Liver (tissue), 9 donors: ENCODE results near the gene GM2A. TPM values are rescaled to one million over a fixed set of nuclear protein-coding genes. Genes with fewer than 3 reads are reported as not detected.

Experiments used
- DNase-seq: peaks from one replicate; pipeline ENCODE4 v3.0.0-alpha.2; 2017; ENCODE audit warnings: low spot score
- H3K27ac ChIP-seq, 2 donors: one replicate each; pipeline ENCODE4 v1.7.0; 2013; ENCODE audit warnings: inconsistent platforms in 2 of 2, low read length in 2 of 2, control low read depth in 1 of 2, low read depth in 1 of 2, mild to moderate bottlenecking in 1 of 2
- H3K27me3 ChIP-seq, 4 donors: one replicate each; pipeline versions ENCODE4 v1.6.1 to v1.7.0; 2013; ENCODE audit warnings: low read length in 3 of 4, inconsistent platforms in 1 of 4, mild to moderate bottlenecking in 1 of 4, moderate library complexity in 1 of 4; ENCODE audit not compliant: control insufficient read depth in 4 of 4, insufficient read depth in 4 of 4
- H3K36me3 ChIP-seq, 4 donors: one replicate each; pipeline versions ENCODE4 v1.6.1 to v1.7.0; 2013; ENCODE audit warnings: low read length in 3 of 4, mild to moderate bottlenecking in 3 of 4, low read depth in 1 of 4, moderate library complexity in 1 of 4; ENCODE audit not compliant: control insufficient read depth in 4 of 4, insufficient read depth in 3 of 4
- H3K4me1 ChIP-seq, 4 donors: one replicate each; pipeline versions ENCODE4 v1.6.1 to v1.7.0; 2013; ENCODE audit warnings: low read length in 3 of 4, mild to moderate bottlenecking in 3 of 4, moderate library complexity in 1 of 4; ENCODE audit not compliant: control insufficient read depth in 4 of 4, insufficient read depth in 4 of 4
- H3K4me3 ChIP-seq, 3 donors: one replicate each; pipeline versions ENCODE4 v1.6.1 to v1.7.0; 2013; ENCODE audit warnings: low read length in 3 of 3, control low read depth in 1 of 3, low read depth in 1 of 3, mild to moderate bottlenecking in 1 of 3
- H3K9ac ChIP-seq, 2 donors: one replicate each; pipeline ENCODE4 v1.7.0; 2013; ENCODE audit warnings: low read length in 2 of 2, mild to moderate bottlenecking in 2 of 2, moderate library complexity in 2 of 2, control low read depth in 1 of 2, low read depth in 1 of 2
- H3K9me3 ChIP-seq, 4 donors: one replicate each; pipeline versions ENCODE4 v1.6.1 to v1.7.0; 2013; ENCODE audit warnings: low read length in 3 of 4; ENCODE audit not compliant: control insufficient read depth in 4 of 4
- CTCF ChIP-seq: fragments of 150-350 bp; IDR thresholded peaks from 2 replicates; pipeline ENCODE4 v1.5.1; 2017; ENCODE audit warnings: improper control_type of control experiment, low read depth, low read length; ENCODE audit not compliant: missing input control
- FOXA1 ChIP-seq: IDR thresholded peaks from 2 replicates; pipeline ENCODE4 v1.6.1; 2016; ENCODE audit warnings: antibody characterized with exemption
- FOXA2 ChIP-seq: IDR thresholded peaks from 2 replicates; pipeline ENCODE4 v1.6.1; 2016; ENCODE audit warnings: antibody characterized with exemption
- HNF4A ChIP-seq, 2 donors: conservative IDR thresholded peaks; 2 replicates each; pipeline ENCODE4 v1.6.1; 2016; ENCODE audit warnings: antibody characterized with exemption in 2 of 2, mild to moderate bottlenecking in 2 of 2
- HNF4G ChIP-seq: IDR thresholded peaks from 2 replicates; pipeline ENCODE4 v1.6.1; 2016; ENCODE audit warnings: antibody characterized with exemption
- JUND ChIP-seq, 2 donors: IDR thresholded peaks; 2 replicates each; pipeline ENCODE4 v1.6.1; 2016; ENCODE audit warnings: antibody characterized with exemption in 2 of 2
- NR2F2 ChIP-seq: IDR thresholded peaks from 2 replicates; pipeline ENCODE4 v1.6.1; 2016; ENCODE audit warnings: antibody characterized with exemption
- RAD21 ChIP-seq, 2 donors: IDR thresholded peaks; 2 replicates each; pipeline ENCODE4 v1.6.1; 2016; ENCODE audit warnings: antibody characterized with exemption in 2 of 2, mild to moderate bottlenecking in 2 of 2
- RXRA ChIP-seq, 2 donors: IDR thresholded peaks; 2 replicates each; pipeline ENCODE4 v1.6.1; 2017 to 2018; ENCODE audit warnings: antibody characterized with exemption in 2 of 2, mild to moderate bottlenecking in 1 of 2
- SP1 ChIP-seq: IDR thresholded peaks from 2 replicates; pipeline ENCODE4 v1.6.1; 2018; ENCODE audit warnings: antibody characterized with exemption, mild to moderate bottlenecking
- TAF1 ChIP-seq: conservative IDR thresholded peaks from 2 replicates; pipeline ENCODE4 v1.6.1; 2016; ENCODE audit warnings: antibody characterized with exemption, mild to moderate bottlenecking
- YY1 ChIP-seq: IDR thresholded peaks from 2 replicates; pipeline ENCODE4 v1.6.1; 2016; ENCODE audit warnings: antibody characterized with exemption, mild to moderate bottlenecking
- WGBS: extraction: QIAGEN DNeasy Blood & Tissue Kit; methylation state at CpG from one replicate; pipeline ENCODE4 v1.1.7; 2013; 5-methylcytosine and 5-hydroxymethylcytosine counted together
- polyA plus RNA-seq, 2 donors: library from polyadenylated mRNA; stranded (reverse) in 1 of 2; unstranded in 1 of 2; fragments of 200-250 nt in 1 of 2; fragments of >200 nt in 1 of 2; fragmentation: Nextera tagmentation in 1 of 2; extraction: Ambion mirVana in 1 of 2; gene quantifications; one replicate each; pipeline versions ENCODE4 v1.2.1 to v1.2.3, GENCODE V29; 2013 to 2015
- total RNA-seq, 2 donors: library from RNA; depleted of rRNA; stranded (reverse); fragments of >200 nt; gene quantifications; one replicate each; pipeline ENCODE4 v1.2.3, GENCODE V29; 2014
- TF ChIP-seq, protein P1 (sequence below): IDR thresholded peaks from 2 replicates; pipeline ENCODE4 v1.6.1; 2016; ENCODE audit warnings: antibody characterized with exemption, mild to moderate bottlenecking
- TF ChIP-seq, protein P2 (sequence below): IDR thresholded peaks from 2 replicates; pipeline ENCODE4 v1.6.1; 2016; ENCODE audit warnings: antibody characterized with exemption
- TF ChIP-seq, protein P3 (sequence below): IDR thresholded peaks from 2 replicates; pipeline ENCODE4 v1.6.1; 2016; ENCODE audit warnings: antibody characterized with exemption
- donor health status: healthy.
- donor health status: healthy.
- donor health status: healthy.
- donor health status: healthy.
- donor health status: healthy.

GM2A gene
- total and polyA plus RNA-seq, 4 donors, result 4.1 to 14.5 (median 10.6) TPM

GRCh38 chr5:151258201-151258611 lies 5.2 kb downstream of the GM2A start:
- Histone ChIP-seq H3K4me3 (no peak overlapping the region), H3K36me3 (peaks cover 0 to 5% (median 4%) of the 10 kb centered on the region in 4 donors), H3K9ac (no peak overlapping the region), H3K4me1 (peaks cover 0 to 14% (median 10%) of the 10 kb centered on the region in 4 donors), H3K27ac (no peak overlapping the region), H3K9me3 (no peaks in the 10 kb centered on the region), H3K27me3 (no peaks in the 10 kb centered on the region)
- DNase-seq, result no peak
- TF ChIP-seq CTCF, result no peak
- no peak for TF ChIP-seq SP1
- no peak for TF ChIP-seq NR2F2
- TF ChIP-seq JUND (IDR thresholded peaks at IDR 0.05), result no peak
- TF ChIP-seq FOXA2, result no peak
- TF ChIP-seq, protein P1, sequence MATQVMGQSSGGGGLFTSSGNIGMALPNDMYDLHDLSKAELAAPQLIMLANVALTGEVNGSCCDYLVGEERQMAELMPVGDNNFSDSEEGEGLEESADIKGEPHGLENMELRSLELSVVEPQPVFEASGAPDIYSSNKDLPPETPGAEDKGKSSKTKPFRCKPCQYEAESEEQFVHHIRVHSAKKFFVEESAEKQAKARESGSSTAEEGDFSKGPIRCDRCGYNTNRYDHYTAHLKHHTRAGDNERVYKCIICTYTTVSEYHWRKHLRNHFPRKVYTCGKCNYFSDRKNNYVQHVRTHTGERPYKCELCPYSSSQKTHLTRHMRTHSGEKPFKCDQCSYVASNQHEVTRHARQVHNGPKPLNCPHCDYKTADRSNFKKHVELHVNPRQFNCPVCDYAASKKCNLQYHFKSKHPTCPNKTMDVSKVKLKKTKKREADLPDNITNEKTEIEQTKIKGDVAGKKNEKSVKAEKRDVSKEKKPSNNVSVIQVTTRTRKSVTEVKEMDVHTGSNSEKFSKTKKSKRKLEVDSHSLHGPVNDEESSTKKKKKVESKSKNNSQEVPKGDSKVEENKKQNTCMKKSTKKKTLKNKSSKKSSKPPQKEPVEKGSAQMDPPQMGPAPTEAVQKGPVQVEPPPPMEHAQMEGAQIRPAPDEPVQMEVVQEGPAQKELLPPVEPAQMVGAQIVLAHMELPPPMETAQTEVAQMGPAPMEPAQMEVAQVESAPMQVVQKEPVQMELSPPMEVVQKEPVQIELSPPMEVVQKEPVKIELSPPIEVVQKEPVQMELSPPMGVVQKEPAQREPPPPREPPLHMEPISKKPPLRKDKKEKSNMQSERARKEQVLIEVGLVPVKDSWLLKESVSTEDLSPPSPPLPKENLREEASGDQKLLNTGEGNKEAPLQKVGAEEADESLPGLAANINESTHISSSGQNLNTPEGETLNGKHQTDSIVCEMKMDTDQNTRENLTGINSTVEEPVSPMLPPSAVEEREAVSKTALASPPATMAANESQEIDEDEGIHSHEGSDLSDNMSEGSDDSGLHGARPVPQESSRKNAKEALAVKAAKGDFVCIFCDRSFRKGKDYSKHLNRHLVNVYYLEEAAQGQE, result no peak
- TF ChIP-seq, protein P2, sequence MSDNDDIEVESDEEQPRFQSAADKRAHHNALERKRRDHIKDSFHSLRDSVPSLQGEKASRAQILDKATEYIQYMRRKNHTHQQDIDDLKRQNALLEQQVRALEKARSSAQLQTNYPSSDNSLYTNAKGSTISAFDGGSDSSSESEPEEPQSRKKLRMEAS, result no peak
- WGBS, result 89% methylated on average over 7 of the region's 7 CpGs

DNA sequence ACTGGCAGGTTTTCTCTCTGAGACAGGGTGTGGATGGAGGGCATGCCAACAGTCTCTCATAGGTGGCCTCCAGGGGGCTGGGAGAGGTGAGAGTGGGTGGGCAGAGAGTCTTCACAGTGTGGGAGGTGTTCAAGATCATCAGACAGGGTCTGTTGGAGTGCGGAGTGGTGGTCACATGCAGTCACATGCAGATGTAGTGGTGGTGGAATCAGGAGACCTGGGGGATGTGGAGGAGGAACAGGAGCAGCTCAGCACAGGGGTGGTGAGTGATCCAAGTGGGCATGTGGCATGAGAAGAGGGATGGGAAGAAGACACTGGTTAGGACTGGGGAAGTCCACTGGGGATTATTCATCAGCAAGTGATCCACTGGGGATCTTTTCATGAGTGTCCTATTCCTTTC lies 5.8 kb downstream of the GM2A start:
- no peak for TF ChIP-seq HNF4G
- TF ChIP-seq, protein P2, result no peak
- no peak for TF ChIP-seq JUND (IDR thresholded peaks at IDR 0.05)
- TF ChIP-seq FOXA2, result no peak
- no peak for TF ChIP-seq RAD21 (IDR thresholded peaks at IDR 0.05)
- TF ChIP-seq, protein P1, result no peak
- TF ChIP-seq NR2F2, result no peak
- TF ChIP-seq HNF4A (conservative IDR thresholded peaks at IDR 0.05), result no peak
- TF ChIP-seq RXRA (IDR thresholded peaks at IDR 0.05), result no peak
- no peak for TF ChIP-seq YY1
- TF ChIP-seq, protein P3, sequence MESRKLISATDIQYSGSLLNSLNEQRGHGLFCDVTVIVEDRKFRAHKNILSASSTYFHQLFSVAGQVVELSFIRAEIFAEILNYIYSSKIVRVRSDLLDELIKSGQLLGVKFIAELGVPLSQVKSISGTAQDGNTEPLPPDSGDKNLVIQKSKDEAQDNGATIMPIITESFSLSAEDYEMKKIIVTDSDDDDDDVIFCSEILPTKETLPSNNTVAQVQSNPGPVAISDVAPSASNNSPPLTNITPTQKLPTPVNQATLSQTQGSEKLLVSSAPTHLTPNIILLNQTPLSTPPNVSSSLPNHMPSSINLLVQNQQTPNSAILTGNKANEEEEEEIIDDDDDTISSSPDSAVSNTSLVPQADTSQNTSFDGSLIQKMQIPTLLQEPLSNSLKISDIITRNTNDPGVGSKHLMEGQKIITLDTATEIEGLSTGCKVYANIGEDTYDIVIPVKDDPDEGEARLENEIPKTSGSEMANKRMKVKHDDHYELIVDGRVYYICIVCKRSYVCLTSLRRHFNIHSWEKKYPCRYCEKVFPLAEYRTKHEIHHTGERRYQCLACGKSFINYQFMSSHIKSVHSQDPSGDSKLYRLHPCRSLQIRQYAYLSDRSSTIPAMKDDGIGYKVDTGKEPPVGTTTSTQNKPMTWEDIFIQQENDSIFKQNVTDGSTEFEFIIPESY, result no peak
- TF ChIP-seq FOXA1, result no peak
- TF ChIP-seq TAF1, result no peak
- no peak overlapping the region for H3K4me3 ChIP-seq
- H3K9ac ChIP-seq, result no peak overlapping the region
- H3K36me3 ChIP-seq, result peaks cover 2 to 5% (median 4%) of the 10 kb centered on the region in 4 donors
- H3K9me3 ChIP-seq, result no peaks in the 10 kb centered on the region
- 9% methylated on average over 1 of the region's 1 CpG for WGBS
- H3K27ac ChIP-seq, result no peak overlapping the region
- no peaks in the 10 kb centered on the region for H3K27me3 ChIP-seq
- DNase-seq, result no peak
- peaks cover 0 to 8% (median 4%) of the 10 kb centered on the region in 4 donors for H3K4me1 ChIP-seq
